HL-60 (cell line): Measurements from ENCODE around the gene KAT8.

Experiments
- CTCF ChIP-seq: IDR thresholded peaks from one replicate; pipeline ENCODE4 v1.5.1; 2011; ENCODE audit warnings: low read length, control low read depth, inconsistent platforms; ENCODE audit not compliant: insufficient read depth
- GABPA ChIP-seq: IDR thresholded peaks from 2 replicates; pipeline ENCODE4 v1.6.1; 2012; ENCODE audit warnings: low read depth
- REST ChIP-seq: IDR thresholded peaks from 2 replicates; pipeline ENCODE4 v1.6.1; 2012; ENCODE audit warnings: low read depth; ENCODE audit not compliant: insufficient replicate concordance

DNA sequence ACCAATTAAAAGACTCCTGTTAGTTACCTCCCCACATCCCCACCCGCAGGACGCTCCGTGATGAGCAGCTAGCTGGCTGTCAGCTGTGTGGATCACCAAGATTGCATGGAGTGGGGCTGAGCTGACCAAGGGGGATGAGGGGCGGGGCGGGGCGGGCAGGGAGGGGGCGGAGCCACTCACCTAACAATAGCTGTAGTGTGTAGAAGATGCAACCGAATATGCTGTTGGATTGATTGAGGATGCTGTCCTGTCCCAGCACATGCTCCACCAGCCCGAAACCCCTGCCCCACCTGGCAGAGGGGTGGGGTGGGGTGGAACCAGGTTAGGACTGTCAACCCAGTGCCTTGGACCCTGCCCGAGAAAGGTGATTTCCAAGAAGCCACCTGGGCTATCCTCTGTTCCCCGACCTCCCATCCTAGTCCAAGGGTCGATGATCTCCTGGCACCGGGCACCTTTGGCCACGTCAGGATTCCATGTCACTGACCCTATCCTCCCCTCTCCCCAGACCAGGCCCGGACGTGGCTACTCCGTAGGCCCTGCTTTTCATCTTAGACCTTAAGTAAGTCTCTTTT is 24.2 kb upstream of the KAT8 start:
- TF ChIP-seq CTCF, result no peak
- no peak for TF ChIP-seq REST
- TF ChIP-seq GABPA, result no peak
